Hepatocyte (in vitro differentiated cells): Measurements from ENCODE around the gene AGAP2. TPM values are rescaled to one million over a fixed set of nuclear protein-coding genes. Genes with fewer than 3 reads are reported as not detected.

ENCODE experiments used
- DNase-seq: peaks from one replicate; pipeline ENCODE4 v3.0.0-alpha.2; 2016; ENCODE audit warnings: low spot score
- H2AFZ ChIP-seq: fragments of 200-600 bp; sonication (generic); 2 replicates; pipeline ENCODE4 v1.6.0; 2016; ENCODE audit warnings: antibody characterized with exemption, mild to moderate bottlenecking
- H3K27ac ChIP-seq: fragments of 200-600 bp; sonication (generic); 2 replicates; pipeline ENCODE4 v1.5.1; 2016; ENCODE audit warnings: mild to moderate bottlenecking
- H3K27me3 ChIP-seq: fragments of 200-600 bp; sonication (generic); 2 replicates; pipeline ENCODE4 v1.6.1; 2016
- H3K36me3 ChIP-seq: fragments of 200-600 bp; sonication (generic); replicated peaks from 2 replicates; pipeline ENCODE4 v1.5.1; 2016; ENCODE audit warnings: low read depth; ENCODE audit not compliant: insufficient read depth
- H3K4me1 ChIP-seq: fragments of 200-600 bp; sonication (generic); 2 replicates; pipeline ENCODE4 v1.5.1; 2016; ENCODE audit warnings: mild to moderate bottlenecking, moderate library complexity; ENCODE audit not compliant: insufficient read depth
- H3K4me2 ChIP-seq: fragments of 200-600 bp; sonication (generic); 2 replicates; pipeline ENCODE4 v1.6.0; 2016
- H3K4me3 ChIP-seq: fragments of 200-600 bp; sonication (generic); 2 replicates; pipeline ENCODE4 v1.5.1; 2016; ENCODE audit warnings: mild to moderate bottlenecking
- H3K79me2 ChIP-seq: fragments of 200-600 bp; sonication (generic); 2 replicates; pipeline ENCODE4 v1.6.0; 2017; ENCODE audit warnings: mild to moderate bottlenecking
- H3K9me2 ChIP-seq: fragments of 200-600 bp; sonication (generic); replicated peaks from 2 replicates; pipeline ENCODE4 v1.6.0; 2017; ENCODE audit warnings: mild to moderate bottlenecking; ENCODE audit not compliant: insufficient read depth
- H3K9me3 ChIP-seq: fragments of 200-600 bp; sonication (generic); 2 replicates; pipeline ENCODE4 v1.5.1; 2016; ENCODE audit warnings: low read depth, mild to moderate bottlenecking
- H4K20me1 ChIP-seq: fragments of 200-600 bp; sonication (generic); 2 replicates; pipeline ENCODE4 v1.6.0; 2016; ENCODE audit warnings: mild to moderate bottlenecking; ENCODE audit not compliant: insufficient read depth, poor library complexity, severe bottlenecking
- EZH2 ChIP-seq: fragments of 200-600 bp; sonication (generic); IDR thresholded peaks from 2 replicates; pipeline ENCODE4 v1.6.1; 2016; ENCODE audit warnings: antibody characterized with exemption, mild to moderate bottlenecking, borderline replicate concordance
- EZH2phosphoT487 ChIP-seq: fragments of 200-600 bp; sonication (generic); IDR thresholded peaks from one replicate; pipeline ENCODE4 v1.6.1; 2018; ENCODE audit warnings: antibody characterized with exemption, mild to moderate bottlenecking, low read depth, moderate library complexity; ENCODE audit not compliant: unreplicated experiment, severe bottlenecking
- WGBS: methylation state at CpG from one replicate; pipeline ENCODE4 v1.1.6; 2016; ENCODE audit warnings: low lambda C conversion rate; ENCODE audit errors: missing lambda C conversion rate; 5-methylcytosine and 5-hydroxymethylcytosine counted together
- polyA plus RNA-seq: library from polyadenylated mRNA; unstranded; fragments of >200 nt; fragmentation: Nextera tagmentation; extraction: Ambion mirVana; gene quantifications from 2 replicates; pipeline ENCODE4 v1.2.1, GENCODE V29; 2016
- total RNA-seq: library from RNA; depleted of rRNA; stranded (reverse); fragments of >200 nt; gene quantifications from 2 replicates; pipeline ENCODE4 v1.2.3, GENCODE V29; 2014
- TF ChIP-seq, protein P1 (sequence below): fragments of 200-600 bp; sonication (generic); IDR thresholded peaks from 2 replicates; pipeline ENCODE4 v1.5.1; 2016; ENCODE audit warnings: antibody characterized with exemption, mild to moderate bottlenecking; ENCODE audit not compliant: poor library complexity

The AGAP2 gene
- total and polyA plus RNA-seq, 2 experiments from 2014 or later: 0.04 to 0.33 TPM

GRCh38 chr12:57758552-57759359, 20.2 kb upstream of the AGAP2 start:
- no peak overlapping the region for H3K27ac ChIP-seq
- H2AFZ ChIP-seq: no peak overlapping the region
- TF ChIP-seq, protein P1, sequence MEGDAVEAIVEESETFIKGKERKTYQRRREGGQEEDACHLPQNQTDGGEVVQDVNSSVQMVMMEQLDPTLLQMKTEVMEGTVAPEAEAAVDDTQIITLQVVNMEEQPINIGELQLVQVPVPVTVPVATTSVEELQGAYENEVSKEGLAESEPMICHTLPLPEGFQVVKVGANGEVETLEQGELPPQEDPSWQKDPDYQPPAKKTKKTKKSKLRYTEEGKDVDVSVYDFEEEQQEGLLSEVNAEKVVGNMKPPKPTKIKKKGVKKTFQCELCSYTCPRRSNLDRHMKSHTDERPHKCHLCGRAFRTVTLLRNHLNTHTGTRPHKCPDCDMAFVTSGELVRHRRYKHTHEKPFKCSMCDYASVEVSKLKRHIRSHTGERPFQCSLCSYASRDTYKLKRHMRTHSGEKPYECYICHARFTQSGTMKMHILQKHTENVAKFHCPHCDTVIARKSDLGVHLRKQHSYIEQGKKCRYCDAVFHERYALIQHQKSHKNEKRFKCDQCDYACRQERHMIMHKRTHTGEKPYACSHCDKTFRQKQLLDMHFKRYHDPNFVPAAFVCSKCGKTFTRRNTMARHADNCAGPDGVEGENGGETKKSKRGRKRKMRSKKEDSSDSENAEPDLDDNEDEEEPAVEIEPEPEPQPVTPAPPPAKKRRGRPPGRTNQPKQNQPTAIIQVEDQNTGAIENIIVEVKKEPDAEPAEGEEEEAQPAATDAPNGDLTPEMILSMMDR: no peak
- TF ChIP-seq EZH2phosphoT487 (no peak), EZH2 (no peak)
- peaks cover 4% of the 10 kb centered on the region for H3K4me1 ChIP-seq
- peaks cover 11% of the 10 kb centered on the region for H3K27me3 ChIP-seq
- H3K79me2 ChIP-seq: peaks cover 8% of the 10 kb centered on the region
- H3K4me3 ChIP-seq: no peak overlapping the region
- H3K36me3 ChIP-seq: no peaks in the 10 kb centered on the region
- no peaks in the 10 kb centered on the region for H3K9me3 ChIP-seq
- 92% methylated on average over 25 of the region's 25 CpGs for WGBS
- no peaks in the 10 kb centered on the region for H3K9me2 ChIP-seq
- no peak overlapping the region for H3K4me2 ChIP-seq
- DNase-seq: no peak
- peaks cover 9% of the 10 kb centered on the region for H4K20me1 ChIP-seq

GRCh38 chr12:57757771-57758170, 19.2 kb upstream of the AGAP2 start:
- H3K36me3 ChIP-seq: no peaks in the 10 kb centered on the region
- TF ChIP-seq, protein P1: no peak
- TF ChIP-seq EZH2 (no peak), EZH2phosphoT487 (no peak)
- H3K27me3 ChIP-seq: peaks cover 1% of the 10 kb centered on the region
- DNase-seq: no peak
- peaks cover 9% of the 10 kb centered on the region for H4K20me1 ChIP-seq
- H3K9me3 ChIP-seq: no peaks in the 10 kb centered on the region
- no peak overlapping the region for H3K27ac ChIP-seq
- no peaks in the 10 kb centered on the region for H3K9me2 ChIP-seq
- no peak overlapping the region for H2AFZ ChIP-seq
- peaks cover 8% of the 10 kb centered on the region for H3K79me2 ChIP-seq
- WGBS: 97% methylated on average over 4 of the region's 4 CpGs
- peaks cover 14% of the 10 kb centered on the region for H3K4me1 ChIP-seq
- no peak overlapping the region for H3K4me3 ChIP-seq
- no peak overlapping the region for H3K4me2 ChIP-seq

DNA sequence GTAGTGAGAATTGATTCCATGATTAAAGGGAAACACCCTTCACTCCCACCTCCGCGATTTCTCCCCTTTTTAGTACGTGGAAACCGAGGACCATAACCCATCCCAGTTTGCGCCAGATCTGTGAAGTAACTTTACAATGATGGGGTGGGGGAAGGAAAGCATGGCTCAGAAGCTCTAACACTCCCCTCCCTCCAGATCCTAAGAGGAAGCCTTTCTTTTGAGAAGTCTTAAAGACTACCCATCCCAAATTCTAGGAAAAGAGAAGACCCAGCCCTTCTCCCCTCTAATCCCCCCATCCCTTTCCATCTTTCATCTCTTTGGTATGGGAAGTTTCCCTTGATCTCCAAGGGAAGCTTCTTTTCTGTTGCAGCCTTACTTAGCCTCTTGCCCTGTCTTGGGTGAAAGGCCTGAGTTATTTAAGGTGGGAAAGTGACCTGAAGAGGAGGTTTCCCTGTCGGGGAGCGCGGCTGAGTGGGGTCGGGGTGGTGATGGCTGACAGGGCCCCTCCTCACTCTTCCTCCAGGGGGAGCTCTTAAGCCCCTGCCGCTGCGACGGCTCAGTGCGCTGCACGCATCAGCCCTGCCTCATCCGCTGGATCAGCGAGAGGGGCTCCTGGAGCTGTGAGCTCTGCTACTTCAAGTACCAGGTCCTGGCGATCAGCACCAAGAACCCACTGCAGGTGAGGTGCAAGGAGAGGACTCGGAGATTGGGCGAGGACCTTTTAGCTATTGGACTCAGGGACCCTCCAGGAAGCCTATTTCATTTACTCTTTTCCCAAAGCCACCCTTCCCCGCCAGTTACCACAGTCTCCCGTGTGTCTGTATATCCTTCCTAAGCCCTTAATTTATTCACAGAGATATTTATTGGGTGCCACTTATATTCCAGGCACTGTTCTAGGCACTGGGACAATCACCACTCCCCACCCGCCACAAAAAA, 18.1 kb upstream of the AGAP2 start:
- Histone ChIP-seq H3K79me2 (peaks cover 10% of the 10 kb centered on the region), H2AFZ (no peak overlapping the region), H3K36me3 (no peaks in the 10 kb centered on the region), H3K9me3 (no peaks in the 10 kb centered on the region), H3K4me3 (peak overlapping the region; percentile 40), H3K27ac (peak overlapping the region; percentile 79), H3K27me3 (no peaks in the 10 kb centered on the region), H3K4me1 (peaks cover 14% of the 10 kb centered on the region), H3K9me2 (no peaks in the 10 kb centered on the region), H3K4me2 (peak overlapping the region; percentile 85), H4K20me1 (peaks cover 9% of the 10 kb centered on the region)
- DNase-seq: peak; percentile 75
- 26% methylated on average over 20 of the region's 22 CpGs for WGBS
- TF ChIP-seq EZH2: no peak
- TF ChIP-seq, protein P1: peak; percentile 61
